Right atrium auricular region (tissue), 2 donors: ENCODE results near the gene DNM3. TPM values are rescaled to one million over a fixed set of nuclear protein-coding genes. Genes with fewer than 3 reads are reported as not detected.

Source experiments
- DNase-seq: peaks from one replicate; pipeline ENCODE4 v3.0.0-alpha.2; 2019; ENCODE audit warnings: low spot score
- H3K27ac ChIP-seq, 2 donors: fragments of 200-600 bp; sonication (generic); 1 replicate in 1 of 2; 2 replicates in 1 of 2; pipeline ENCODE4 v1.5.1; 2016 to 2019
- H3K27me3 ChIP-seq, 2 donors: fragments of 200-600 bp; sonication (generic); one replicate each; pipeline versions ENCODE4 v1.5.1 to v1.6.0; 2017 to 2019
- H3K36me3 ChIP-seq: fragments of 200-600 bp; sonication (generic); one replicate; pipeline ENCODE4 v1.5.1; 2016
- H3K4me1 ChIP-seq, 2 donors: fragments of 200-600 bp; sonication (generic); one replicate each; pipeline versions ENCODE4 v1.5.1 to v1.6.0; 2017 to 2019
- H3K4me3 ChIP-seq, 2 donors: fragments of 200-600 bp; sonication (generic); 1 replicate in 1 of 2; 2 replicates in 1 of 2; pipeline ENCODE4 v1.5.1; 2017 to 2019; ENCODE audit warnings: mild to moderate bottlenecking in 1 of 2, moderate library complexity in 1 of 2
- H3K9me3 ChIP-seq, 2 donors: fragments of 200-600 bp; sonication (generic); one replicate each; pipeline ENCODE4 v1.5.1; 2019
- CTCF ChIP-seq, 2 donors: fragments of 200-600 bp; sonication (generic); IDR thresholded peaks; one replicate each; pipeline ENCODE4 v1.5.1; 2019; ENCODE audit warnings: antibody characterized with exemption in 2 of 2
- total RNA-seq, 2 donors: library from RNA; depleted of rRNA; stranded (reverse); fragments of >200 nt; gene quantifications; one replicate each; pipeline ENCODE4 v1.1.0, GENCODE V29; 2016

DNM3 gene
- total RNA-seq, 2 donors from 2014 or later = 1.0 to 1.6 TPM

GRCh38 chr1:171988243-171988885, 147.1 kb downstream of the DNM3 start:
- no peak for TF ChIP-seq CTCF (IDR thresholded peaks at IDR 0.05)
- no peak overlapping the region for H3K4me3 ChIP-seq
- no peak overlapping the region for H3K27ac ChIP-seq

GRCh38 chr1:171990371-171990770, 149.1 kb downstream of the DNM3 start:
- Histone ChIP-seq H3K4me3 (no peak overlapping the region), H3K36me3 (no peaks in the 10 kb centered on the region), H3K27me3 (no peaks in the 10 kb centered on the region), H3K27ac (no peak overlapping the region), H3K4me1 (no peaks in the 10 kb centered on the region), H3K9me3 (no peaks in the 10 kb centered on the region)
- TF ChIP-seq CTCF (IDR thresholded peaks at IDR 0.05) = no peak
- no peak for DNase-seq

More at GRCh38 chr1:171988243-171988885, 147.1 kb downstream of the DNM3 start:
- H3K27me3 ChIP-seq = no peaks in the 10 kb centered on the region
- H3K9me3 ChIP-seq = no peaks in the 10 kb centered on the region
- H3K36me3 ChIP-seq = no peaks in the 10 kb centered on the region
- DNase-seq = no peak
- no peaks in the 10 kb centered on the region for H3K4me1 ChIP-seq

GRCh38 chr1:171994293-171994692, 153.0 kb downstream of the DNM3 start:
- Histone ChIP-seq H3K4me1 (no peaks in the 10 kb centered on the region), H3K36me3 (no peaks in the 10 kb centered on the region), H3K9me3 (no peaks in the 10 kb centered on the region), H3K27ac (no peak overlapping the region), H3K4me3 (no peak overlapping the region), H3K27me3 (no peaks in the 10 kb centered on the region)
- TF ChIP-seq CTCF (IDR thresholded peaks at IDR 0.05) = no peak
- DNase-seq = no peak

- H3K4me1 ChIP-seq = no peaks in the 10 kb centered on the region
- H3K27me3 ChIP-seq = no peaks in the 10 kb centered on the region
- no peak for TF ChIP-seq CTCF (IDR thresholded peaks at IDR 0.05)
- H3K27ac ChIP-seq = no peak overlapping the region
- no peak overlapping the region for H3K4me3 ChIP-seq
- no peaks in the 10 kb centered on the region for H3K36me3 ChIP-seq
- no peak for DNase-seq
- H3K9me3 ChIP-seq = no peaks in the 10 kb centered on the region
Measured at GRCh38 chr1:171995573-171995972, 154.3 kb downstream of the DNM3 start.

GRCh38 chr1:171997936-171998335, 156.6 kb downstream of the DNM3 start:
- Histone ChIP-seq H3K4me3 (no peak overlapping the region), H3K36me3 (no peaks in the 10 kb centered on the region)
- TF ChIP-seq CTCF (IDR thresholded peaks at IDR 0.05) = no peak

GRCh38 chr1:171998711-171999110, 157.4 kb downstream of the DNM3 start:
- Histone ChIP-seq H3K9me3 (no peaks in the 10 kb centered on the region), H3K4me3 (no peak overlapping the region), H3K27me3 (no peaks in the 10 kb centered on the region), H3K4me1 (no peaks in the 10 kb centered on the region), H3K36me3 (no peaks in the 10 kb centered on the region), H3K27ac (no peak overlapping the region)
- TF ChIP-seq CTCF (IDR thresholded peaks at IDR 0.05) = no peak
- DNase-seq = no peak

More at GRCh38 chr1:171997936-171998335, 156.6 kb downstream of the DNM3 start:
- H3K27ac ChIP-seq = no peak overlapping the region
- H3K4me1 ChIP-seq = no peaks in the 10 kb centered on the region
- H3K9me3 ChIP-seq = no peaks in the 10 kb centered on the region
- no peaks in the 10 kb centered on the region for H3K27me3 ChIP-seq
- DNase-seq = no peak
